ENCODE measurements around the gene PTPRG. TPM values are rescaled to one million over a fixed set of nuclear protein-coding genes. Genes with fewer than 3 reads are reported as not detected.

The PTPRG gene
- total and polyA plus RNA-seq, 2 donors (not counting 1 experiment from before 2014, with no cell fraction given): 67.0 to 97.9 TPM

DNA sequence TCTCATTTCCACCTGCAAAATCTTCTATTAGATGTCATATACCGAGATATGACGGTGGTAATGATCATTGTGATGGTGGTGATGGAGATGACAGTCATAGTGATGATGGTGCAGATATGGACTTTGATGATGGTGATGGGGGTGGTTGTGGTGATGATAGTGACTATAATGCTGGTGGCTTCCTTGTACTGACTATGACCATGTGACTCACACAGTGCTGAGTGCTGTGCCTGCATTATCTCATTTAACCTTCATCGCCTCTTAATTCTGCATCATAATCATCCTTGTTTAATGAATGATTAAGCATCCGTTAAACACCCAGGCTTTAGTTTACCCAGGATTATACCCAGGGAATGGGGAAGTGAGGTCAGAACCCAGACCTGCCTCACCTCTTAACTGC is 480.3 kb downstream of the PTPRG start:
- H2AFZ ChIP-seq (ENCODE audit: low read length): no peak overlapping the region
- H3K9me3 ChIP-seq (ENCODE audit: control insufficient read depth, insufficient read depth, low read depth, low read length): no peaks in the 10 kb centered on the region
- DNase-seq (ENCODE audit: low read depth in 2 of 2): no peak
- no peak overlapping the region for H3K9ac ChIP-seq (ENCODE audit: insufficient read depth, low read length)
- no peaks in the 10 kb centered on the region for H3K27me3 ChIP-seq (ENCODE audit: control insufficient read depth, insufficient read depth, low read length)
- TF ChIP-seq CTCF (conservative IDR thresholded peaks at IDR 0.05 in 1 of 2, IDR thresholded peaks at IDR 0.05 in 1 of 2; ENCODE audit: low read depth in 1 of 2, low read length in 2 of 2) (no peak), EZH2 (IDR thresholded peaks at IDR 0.05; ENCODE audit: low read length, missing control alignments) (no peak)
- H3K4me1 ChIP-seq (ENCODE audit: control insufficient read depth, extremely low read depth, insufficient read depth, low read length): no peaks in the 10 kb centered on the region
- H4K20me1 ChIP-seq (ENCODE audit: control insufficient read depth, extremely low read depth, insufficient read depth, low read length): no peaks in the 10 kb centered on the region
- no peak overlapping the region for H3K27ac ChIP-seq (ENCODE audit: insufficient read depth, low read length)
- H3K79me2 ChIP-seq (ENCODE audit: control insufficient read depth, insufficient read depth, low read length): no peaks in the 10 kb centered on the region
- no peak overlapping the region for H3K4me2 ChIP-seq (ENCODE audit: extremely low read depth, insufficient read depth, low read length)
- H3K36me3 ChIP-seq (ENCODE audit: control insufficient read depth, insufficient read depth, low read length): no peaks in the 10 kb centered on the region
- no peak overlapping the region for H3K4me3 ChIP-seq (replicated peaks in 1 of 4; ENCODE audit: control extremely low read depth in 1 of 4, insufficient read depth in 1 of 4, low read depth in 3 of 4, low read length in 4 of 4)

- Histone ChIP-seq H3K4me2 (ENCODE audit: extremely low read depth, insufficient read depth, low read length) (no peak overlapping the region), H3K27ac (ENCODE audit: insufficient read depth, low read length) (no peak overlapping the region), H3K9me3 (ENCODE audit: control insufficient read depth, insufficient read depth, low read depth, low read length) (no peaks in the 10 kb centered on the region), H3K36me3 (ENCODE audit: control insufficient read depth, insufficient read depth, low read length) (no peaks in the 10 kb centered on the region), H4K20me1 (ENCODE audit: control insufficient read depth, extremely low read depth, insufficient read depth, low read length) (no peaks in the 10 kb centered on the region), H3K9ac (ENCODE audit: insufficient read depth, low read length) (no peak overlapping the region), H3K4me1 (ENCODE audit: control insufficient read depth, extremely low read depth, insufficient read depth, low read length) (no peaks in the 10 kb centered on the region), H3K4me3 (replicated peaks in 1 of 4; ENCODE audit: control extremely low read depth in 1 of 4, insufficient read depth in 1 of 4, low read depth in 3 of 4, low read length in 4 of 4) (no peak overlapping the region), H3K79me2 (ENCODE audit: control insufficient read depth, insufficient read depth, low read length) (no peaks in the 10 kb centered on the region), H3K27me3 (ENCODE audit: control insufficient read depth, insufficient read depth, low read length) (no peaks in the 10 kb centered on the region), H2AFZ (ENCODE audit: low read length) (no peak overlapping the region)
- no peak for TF ChIP-seq CTCF (conservative IDR thresholded peaks at IDR 0.05 in 1 of 2, IDR thresholded peaks at IDR 0.05 in 1 of 2; ENCODE audit: low read depth in 1 of 2, low read length in 2 of 2)
- TF ChIP-seq EZH2 (IDR thresholded peaks at IDR 0.05; ENCODE audit: low read length, missing control alignments): no peak
- no peak for DNase-seq (ENCODE audit: low read depth in 2 of 2)
Measured at GRCh38 chr3:62044874-62045411, 483.6 kb downstream of the PTPRG start.

- no peaks in the 10 kb centered on the region for H3K36me3 ChIP-seq (ENCODE audit: control insufficient read depth, insufficient read depth, low read length)
- no peaks in the 10 kb centered on the region for H3K79me2 ChIP-seq (ENCODE audit: control insufficient read depth, insufficient read depth, low read length)
- no peak overlapping the region for H3K27ac ChIP-seq (ENCODE audit: insufficient read depth, low read length)
- no peak overlapping the region for H2AFZ ChIP-seq (ENCODE audit: low read length)
- no peak overlapping the region for H3K4me2 ChIP-seq (ENCODE audit: extremely low read depth, insufficient read depth, low read length)
- TF ChIP-seq CTCF (conservative IDR thresholded peaks at IDR 0.05 in 1 of 2, IDR thresholded peaks at IDR 0.05 in 1 of 2; ENCODE audit: low read depth in 1 of 2, low read length in 2 of 2) (no peak), EZH2 (IDR thresholded peaks at IDR 0.05; ENCODE audit: low read length, missing control alignments) (no peak)
- no peak overlapping the region for H3K9ac ChIP-seq (ENCODE audit: insufficient read depth, low read length)
- no peaks in the 10 kb centered on the region for H3K9me3 ChIP-seq (ENCODE audit: control insufficient read depth, insufficient read depth, low read depth, low read length)
- no peaks in the 10 kb centered on the region for H3K4me1 ChIP-seq (ENCODE audit: control insufficient read depth, extremely low read depth, insufficient read depth, low read length)
- DNase-seq (ENCODE audit: low read depth in 2 of 2): peak in 1 of 2 donors; percentile 70
- no peaks in the 10 kb centered on the region for H4K20me1 ChIP-seq (ENCODE audit: control insufficient read depth, extremely low read depth, insufficient read depth, low read length)
- H3K4me3 ChIP-seq (replicated peaks in 1 of 4; ENCODE audit: control extremely low read depth in 1 of 4, insufficient read depth in 1 of 4, low read depth in 3 of 4, low read length in 4 of 4): no peak overlapping the region
- no peaks in the 10 kb centered on the region for H3K27me3 ChIP-seq (ENCODE audit: control insufficient read depth, insufficient read depth, low read length)
Measured at GRCh38 chr3:62046326-62046725, 485.0 kb downstream of the PTPRG start.
